HG02678 (cell line): ENCODE results near the gene GRAMD4.

Experiments
- ATAC-seq: cut with Tn5 transposase; IDR thresholded peaks from one replicate; pipeline ENCODE4 v1.9.1; 2021; ENCODE audit warnings: mild to moderate bottlenecking, moderate library complexity; ENCODE audit not compliant: unreplicated experiment

Gene GRAMD4

GRCh38 chr22:46707305-46707704 is 87.1 kb downstream of the GRAMD4 start:
- ATAC-seq: no peak

- no peak for ATAC-seq
Measured at GRCh38 chr22:46707827-46708570, 87.8 kb downstream of the GRAMD4 start.

- ATAC-seq: no peak
Measured at GRCh38 chr22:46708766-46709330, 88.7 kb downstream of the GRAMD4 start.

GRCh38 chr22:46710806-46711205 is 90.6 kb downstream of the GRAMD4 start:
- no peak for ATAC-seq

GRCh38 chr22:46712288-46712687 is 92.1 kb downstream of the GRAMD4 start:
- no peak for ATAC-seq

GRCh38 chr22:46714550-46714949 is 94.4 kb downstream of the GRAMD4 start:
- no peak for ATAC-seq

- ATAC-seq: no peak
Measured at GRCh38 chr22:46719921-46720320, 99.7 kb downstream of the GRAMD4 start.

- ATAC-seq: no peak
Measured at GRCh38 chr22:46721501-46722085, 101.4 kb downstream of the GRAMD4 start.

- no peak for ATAC-seq
Measured at GRCh38 chr22:46723882-46724281, 103.7 kb downstream of the GRAMD4 start.

- no peak for ATAC-seq
Measured at GRCh38 chr22:46725096-46725495, 104.9 kb downstream of the GRAMD4 start.

- peak; percentile 51 for ATAC-seq
Measured at GRCh38 chr22:46726066-46726985, 106.1 kb downstream of the GRAMD4 start.

- peak; percentile 76 for ATAC-seq
Measured at GRCh38 chr22:46726986-46727317, 106.8 kb downstream of the GRAMD4 start.

GRCh38 chr22:46727813-46728364 is 107.7 kb downstream of the GRAMD4 start:
- no peak for ATAC-seq

- no peak for ATAC-seq
Measured at GRCh38 chr22:46728470-46728869, 108.3 kb downstream of the GRAMD4 start.
